Activated CD8-positive, alpha-beta T cell treated with anti-CD3 and anti-CD28 coated beads for 36 hours (primary cell): ENCODE results near the gene SPOPL. TPM values are rescaled to one million over a fixed set of nuclear protein-coding genes. Genes with fewer than 3 reads are reported as not detected.
"Not testable (repeated sequence)": the region's sequence is repeated elsewhere in the genome, so short reads cannot be mapped to it uniquely, and the experiment has no call there.

Experiments
- ATAC-seq: fragments of 200-7000 bp; cut with Tn5 transposase; one replicate; pipeline ENCODE4 v1.10.0; 2021; ENCODE audit warnings: mild to moderate bottlenecking, moderate library complexity
- CTCF ChIA-PET: fragments of 350-600 bp; sonication (Branson Sonifier 250); formaldehyde crosslinking; loops from one replicate; lab custom pipeline; 2021; ENCODE audit warnings: antibody characterized with exemption; lab: Charles Lee
- POLR2A ChIA-PET: fragments of 350-600 bp; sonication (Branson Sonifier 250); formaldehyde crosslinking; loops from one replicate; lab custom pipeline; 2021; ENCODE audit warnings: antibody characterized with exemption; lab: Charles Lee
- DNase-seq: peaks from one replicate; pipeline ENCODE4 v3.0.0-alpha.2; 2020
- H3K27ac Mint-ChIP-seq: one replicate; pipeline ENCODE4 v1.8.0; 2021; ENCODE audit warnings: mild to moderate bottlenecking, mixed read lengths
- H3K27me3 Mint-ChIP-seq: one replicate; pipeline ENCODE4 v1.8.0; 2021; ENCODE audit warnings: mixed read lengths
- H3K36me3 Mint-ChIP-seq: one replicate; pipeline ENCODE4 v1.8.0; 2021; ENCODE audit warnings: low read depth, mixed read lengths
- H3K4me1 Mint-ChIP-seq: one replicate; pipeline ENCODE4 v1.8.0; 2021; ENCODE audit warnings: low read depth, mixed read lengths
- H3K4me3 Mint-ChIP-seq: one replicate; pipeline ENCODE4 v1.8.0; 2021; ENCODE audit warnings: mild to moderate bottlenecking, moderate library complexity, mixed read lengths
- H3K9me3 Mint-ChIP-seq: one replicate; pipeline ENCODE4 v1.8.0; 2021; ENCODE audit warnings: mixed read lengths
- CTCF ChIP-seq: fragments of 200-600 bp; IDR thresholded peaks from one replicate; pipeline ENCODE4 v1.8.0; 2022; ENCODE audit warnings: antibody characterized with exemption, mild to moderate bottlenecking
- intact Hi-C: fragments of 100-400 bp; cut with micrococcal nuclease; formaldehyde crosslinking; loops from one replicate; pipeline ENCODE4 v1.10.0; 2022
- total RNA-seq, 2 experiments: library from RNA; stranded (reverse); gene quantifications; one replicate each; pipeline ENCODE4 v1.2.3, GENCODE V29; 2021

The SPOPL gene
- total RNA-seq, 2 experiments from 2014 or later = 8.9 to 9.6 TPM

- Mint-ChIP-seq H3K4me1 (peaks cover 49% of the 10 kb centered on the region), H3K4me3 (no peak overlapping the region), H3K36me3 (peaks cover 25% of the 10 kb centered on the region), H3K9me3 (peaks cover 4% of the 10 kb centered on the region), H3K27me3 (peaks cover 5% of the 10 kb centered on the region), H3K27ac (no peak overlapping the region)
- intact Hi-C loops = no loop called here
- CTCF ChIA-PET = no interaction called here
- no peak for TF ChIP-seq CTCF
- DNase-seq (no peak), ATAC-seq (no peak)
- POLR2A ChIA-PET = interaction anchor here (1.1 kb wide), 1 partner anchor 18 kb away, joined by 3 read pairs; no protein-coding TSS in a partner anchor
These were observed 17.3 kb downstream of the SPOPL start for GRCh38 chr2:138518860-138519259.

GRCh38 chr2:138521821-138522220, 20.3 kb downstream of the SPOPL start:
- CTCF ChIA-PET = no interaction called here

GRCh38 chr2:138522556-138522955, 21.0 kb downstream of the SPOPL start:
- H3K4me3 Mint-ChIP-seq = no peak overlapping the region

More at GRCh38 chr2:138521821-138522220, 20.3 kb downstream of the SPOPL start:
- no peak for TF ChIP-seq CTCF
- intact Hi-C loops = no loop called here
- no peaks in the 10 kb centered on the region for H3K27me3 Mint-ChIP-seq
- no peak overlapping the region for H3K27ac Mint-ChIP-seq
- peaks cover 35% of the 10 kb centered on the region for H3K4me1 Mint-ChIP-seq
- H3K9me3 Mint-ChIP-seq = peaks cover 13% of the 10 kb centered on the region
- no peak for ATAC-seq
- peaks cover 37% of the 10 kb centered on the region for H3K36me3 Mint-ChIP-seq
- DNase-seq = no peak
- POLR2A ChIA-PET = no interaction called here
- H3K4me3 Mint-ChIP-seq = no peak overlapping the region

GRCh38 chr2:138523018-138523672, 21.6 kb downstream of the SPOPL start:
- POLR2A ChIA-PET, DNase-seq, H3K4me3 Mint-ChIP-seq, CTCF ChIA-PET, ATAC-seq, intact Hi-C loops, H3K27me3 Mint-ChIP-seq: not testable (repeated sequence)
- Mint-ChIP-seq H3K9me3 (peaks cover 13% of the 10 kb centered on the region), H3K4me1 (peaks cover 31% of the 10 kb centered on the region), H3K27ac (peak overlapping the region; percentile 74), H3K36me3 (peaks cover 40% of the 10 kb centered on the region)

More at GRCh38 chr2:138522556-138522955, 21.0 kb downstream of the SPOPL start:
- ATAC-seq (no peak), DNase-seq (no peak)
- Mint-ChIP-seq H3K27me3 (no peaks in the 10 kb centered on the region), H3K4me1 (peaks cover 30% of the 10 kb centered on the region), H3K36me3 (peaks cover 38% of the 10 kb centered on the region), H3K9me3 (peaks cover 13% of the 10 kb centered on the region), H3K27ac (peak overlapping the region; percentile 74)
- intact Hi-C loops = no loop called here
- CTCF ChIA-PET = no interaction called here
- POLR2A ChIA-PET = no interaction called here
- TF ChIP-seq CTCF = no peak

- H3K27me3 Mint-ChIP-seq, CTCF ChIA-PET, intact Hi-C loops, H3K4me3 Mint-ChIP-seq, POLR2A ChIA-PET, ATAC-seq: not testable (repeated sequence)
- peaks cover 13% of the 10 kb centered on the region for H3K9me3 Mint-ChIP-seq
- H3K36me3 Mint-ChIP-seq = peaks cover 40% of the 10 kb centered on the region
- DNase-seq = peak; percentile 10
- peaks cover 27% of the 10 kb centered on the region for H3K4me1 Mint-ChIP-seq
- peak overlapping the region; percentile 74 for H3K27ac Mint-ChIP-seq
These were observed 22.1 kb downstream of the SPOPL start for GRCh38 chr2:138523673-138524042.

GRCh38 chr2:138524353-138524752, 22.8 kb downstream of the SPOPL start:
- H3K27ac Mint-ChIP-seq, POLR2A ChIA-PET, DNase-seq, CTCF ChIA-PET, ATAC-seq, H3K27me3 Mint-ChIP-seq, H3K4me3 Mint-ChIP-seq, intact Hi-C loops: not testable (repeated sequence)
- peaks cover 28% of the 10 kb centered on the region for H3K4me1 Mint-ChIP-seq
- H3K9me3 Mint-ChIP-seq = peaks cover 13% of the 10 kb centered on the region
- peaks cover 40% of the 10 kb centered on the region for H3K36me3 Mint-ChIP-seq
